Loucy (cell line): Measurements from ENCODE around the gene SH3PXD2A.

Experiments used
- H2AFZ ChIP-seq: fragments of 200-600 bp; sonication (generic); 2 replicates; pipeline ENCODE4 v1.6.0; 2016; ENCODE audit warnings: antibody characterized with exemption, mild to moderate bottlenecking, low read length, moderate library complexity
- H3F3A ChIP-seq: fragments of 200-600 bp; 2 replicates; pipeline ENCODE4 v1.6.0; 2016; ENCODE audit warnings: antibody characterized with exemption, low read depth, mild to moderate bottlenecking
- H3K27me3 ChIP-seq: fragments of 200-600 bp; sonication (generic); 2 replicates; pipeline ENCODE4 v1.6.1; 2014; ENCODE audit warnings: low read length, mild to moderate bottlenecking; ENCODE audit not compliant: insufficient read depth, poor library complexity, severe bottlenecking
- H3K36me3 ChIP-seq: fragments of 200-600 bp; sonication (generic); 2 replicates; pipeline ENCODE4 v1.6.1; 2016; ENCODE audit warnings: low read length; ENCODE audit not compliant: insufficient read depth
- H3K4me1 ChIP-seq: fragments of 200-600 bp; sonication (generic); 2 replicates; pipeline ENCODE4 v1.5.1; 2014; ENCODE audit warnings: low read length, mild to moderate bottlenecking; ENCODE audit not compliant: insufficient read depth, poor library complexity, severe bottlenecking
- H3K4me2 ChIP-seq: fragments of 200-600 bp; sonication (generic); 2 replicates; pipeline ENCODE4 v1.6.0; 2014; ENCODE audit warnings: antibody characterized with exemption, low read length, low read depth, mild to moderate bottlenecking; ENCODE audit not compliant: poor library complexity, severe bottlenecking
- H3K4me3 ChIP-seq: fragments of 200-600 bp; sonication (generic); 2 replicates; pipeline ENCODE4 v1.5.1; 2014; ENCODE audit warnings: low read length, mild to moderate bottlenecking, mixed read lengths; ENCODE audit not compliant: poor library complexity, severe bottlenecking
- H3K79me2 ChIP-seq: fragments of 200-600 bp; sonication (generic); 2 replicates; pipeline ENCODE4 v1.6.1; 2014; ENCODE audit warnings: low read length; ENCODE audit not compliant: insufficient read depth
- H3K9ac ChIP-seq: fragments of 200-600 bp; sonication (generic); 2 replicates; pipeline ENCODE4 v1.6.0; 2014; ENCODE audit warnings: mild to moderate bottlenecking, low read depth, low read length, moderate library complexity; ENCODE audit not compliant: poor library complexity, severe bottlenecking
- H3K9me2 ChIP-seq: fragments of 200-600 bp; sonication (generic); replicated peaks from 2 replicates; pipeline ENCODE4 v1.6.1; 2016; ENCODE audit warnings: low read depth, low read length, mixed read lengths
- H3K9me3 ChIP-seq: fragments of 200-600 bp; sonication (generic); 2 replicates; pipeline ENCODE4 v1.6.1; 2014; ENCODE audit warnings: mild to moderate bottlenecking, antibody characterized with exemption, low read length, low read depth; ENCODE audit not compliant: insufficient read depth
- H4K20me1 ChIP-seq: fragments of 200-600 bp; sonication (generic); 2 replicates; pipeline ENCODE4 v1.6.0; 2014; ENCODE audit warnings: antibody characterized with exemption, low read length, mild to moderate bottlenecking; ENCODE audit not compliant: insufficient read depth, poor library complexity, severe bottlenecking
- CTCF ChIP-seq: fragments of 200-600 bp; sonication (generic); conservative IDR thresholded peaks from 2 replicates; pipeline ENCODE4 v1.5.1; 2014; ENCODE audit warnings: mild to moderate bottlenecking, antibody characterized with exemption, low read length
- EZH2phosphoT487 ChIP-seq: fragments of 200-600 bp; IDR thresholded peaks from 2 replicates; pipeline ENCODE4 v1.6.1; 2018; ENCODE audit warnings: antibody characterized with exemption, mild to moderate bottlenecking, moderate library complexity, borderline replicate concordance

Gene SH3PXD2A

GRCh38 chr10:103829278-103829677 is 26.1 kb downstream of the SH3PXD2A start:
- Histone ChIP-seq H3K4me3 (no peak overlapping the region), H2AFZ (no peak overlapping the region), H3K79me2 (peaks cover 33% of the 10 kb centered on the region), H3K9ac (no peak overlapping the region), H3K4me1 (peaks cover 14% of the 10 kb centered on the region), H3F3A (no peaks in the 10 kb centered on the region), H3K9me2 (no peaks in the 10 kb centered on the region), H3K36me3 (no peaks in the 10 kb centered on the region), H3K27me3 (no peaks in the 10 kb centered on the region), H3K4me2 (no peak overlapping the region), H3K9me3 (peaks cover 4% of the 10 kb centered on the region; the same call in 1 of the 2 replicates), H4K20me1 (no peaks in the 10 kb centered on the region)
- TF ChIP-seq EZH2phosphoT487 (no peak), CTCF (no peak)

- Histone ChIP-seq H3F3A (no peaks in the 10 kb centered on the region), H3K9ac (no peak overlapping the region), H3K4me1 (peaks cover 14% of the 10 kb centered on the region), H3K4me2 (no peak overlapping the region), H3K27me3 (no peaks in the 10 kb centered on the region), H3K4me3 (no peak overlapping the region), H2AFZ (no peak overlapping the region), H3K36me3 (no peaks in the 10 kb centered on the region), H3K9me2 (no peaks in the 10 kb centered on the region), H4K20me1 (no peaks in the 10 kb centered on the region), H3K79me2 (peaks cover 28% of the 10 kb centered on the region), H3K9me3 (peaks cover 4% of the 10 kb centered on the region; the same call in 1 of the 2 replicates)
- TF ChIP-seq EZH2phosphoT487 (no peak), CTCF (no peak)
Measured at GRCh38 chr10:103828587-103829197, 26.7 kb downstream of the SH3PXD2A start.

- H3K4me2 ChIP-seq = no peak overlapping the region
- H3K4me3 ChIP-seq = no peak overlapping the region
- H4K20me1 ChIP-seq = no peaks in the 10 kb centered on the region
- H3K27me3 ChIP-seq = no peaks in the 10 kb centered on the region
- no peaks in the 10 kb centered on the region for H3K9me2 ChIP-seq
- H3K9ac ChIP-seq = no peak overlapping the region
- TF ChIP-seq CTCF = no peak
- TF ChIP-seq EZH2phosphoT487 = no peak
- no peak overlapping the region for H2AFZ ChIP-seq
- H3K9me3 ChIP-seq = peaks cover 4% of the 10 kb centered on the region; the same call in 1 of the 2 replicates
- H3K79me2 ChIP-seq = peaks cover 24% of the 10 kb centered on the region
- H3F3A ChIP-seq = no peaks in the 10 kb centered on the region
- no peaks in the 10 kb centered on the region for H3K36me3 ChIP-seq
- peaks cover 11% of the 10 kb centered on the region for H3K4me1 ChIP-seq
Measured at GRCh38 chr10:103828107-103828506, 27.3 kb downstream of the SH3PXD2A start.
